HEK293 (cell line): ENCODE measurements around the gene MKLN1.
A peak's percentile ranks its signal among the peaks of the same experiment; 100 is the strongest.

Experiments used
- CTCF ChIA-PET: fragments of 350-600 bp; formaldehyde crosslinking; extraction: SDS; loops from one replicate; lab custom pipeline; 2021; ENCODE audit warnings: antibody characterized with exemption; lab: Yijun Ruan, JAX
- POLR2A ChIA-PET: fragments of 300-600 bp; formaldehyde crosslinking; extraction: SDS; loops from one replicate; lab custom pipeline; 2020; ENCODE audit warnings: antibody characterized with exemption, inconsistent platforms; lab: Yijun Ruan, JAX
- H3K27ac ChIP-seq: fragments of 200-500 bp; sonication (Bioruptor generic); 2 replicates; pipeline ENCODE4 v1.5.1; 2014; ENCODE audit warnings: low read depth, low read length, control low read depth, inconsistent platforms; ENCODE audit errors: extremely low read depth
- H3K36me3 ChIP-seq, 2 experiments: fragments of 200-500 bp in 1 of 2; sonication (Bioruptor generic) in 1 of 2; 1 replicate in 1 of 2; 2 replicates in 1 of 2; pipeline ENCODE4 v1.5.1; 2014 to 2017; ENCODE audit warnings: inconsistent platforms in 2 of 2, low read length in 2 of 2; ENCODE audit not compliant: control insufficient read depth in 2 of 2, insufficient read depth in 1 of 2
- H3K4me1 ChIP-seq: fragments of 200-500 bp; sonication (Bioruptor generic); 2 replicates; pipeline ENCODE4 v1.5.1; 2014; ENCODE audit warnings: mild to moderate bottlenecking, low read length, inconsistent platforms; ENCODE audit not compliant: control insufficient read depth, insufficient read depth
- H3K4me3 ChIP-seq: 2 replicates; pipeline ENCODE4 v1.5.1; 2011; ENCODE audit warnings: low read depth, mild to moderate bottlenecking, control low read depth, low read length, moderate library complexity
- H3K9me3 ChIP-seq: fragments of 200-500 bp; sonication (Bioruptor generic); 2 replicates; pipeline ENCODE4 v1.5.1; 2014; ENCODE audit warnings: low read depth, low read length, inconsistent platforms; ENCODE audit not compliant: control insufficient read depth, insufficient read depth
- GLI4 ChIP-seq: fragments of 450-650 bp; formaldehyde crosslinking; IDR thresholded peaks from 2 replicates; pipeline ENCODE4 v1.5.1; 2016; ENCODE audit warnings: missing biosample characterization, missing genetic modification characterization
- GLIS1 ChIP-seq: fragments of 450-650 bp; formaldehyde crosslinking; IDR thresholded peaks from 2 replicates; pipeline ENCODE4 v1.5.1; 2016; ENCODE audit warnings: missing biosample characterization, missing genetic modification characterization
- HOXC10 ChIP-seq: sonication (generic); formaldehyde crosslinking; IDR thresholded peaks from 2 replicates; pipeline ENCODE4 v1.8.1; 2023; ENCODE audit warnings: mild to moderate bottlenecking, missing genetic modification reagents
- KLF1 ChIP-seq: fragments of 450-650 bp; formaldehyde crosslinking; IDR thresholded peaks from 2 replicates; pipeline ENCODE4 v1.5.1; 2016; ENCODE audit warnings: missing biosample characterization, missing genetic modification characterization
- PRDM1 ChIP-seq: fragments of 450-650 bp; formaldehyde crosslinking; IDR thresholded peaks from 2 replicates; pipeline ENCODE4; 2016; ENCODE audit warnings: missing biosample characterization, missing genetic modification characterization
- SP3 ChIP-seq: fragments of 450-650 bp; formaldehyde crosslinking; IDR thresholded peaks from 2 replicates; pipeline ENCODE4 v1.5.1; 2016; ENCODE audit warnings: missing biosample characterization, missing genetic modification characterization
- ZBTB10 ChIP-seq: fragments of 450-650 bp; formaldehyde crosslinking; IDR thresholded peaks from 2 replicates; pipeline ENCODE4 v1.5.1; 2016; ENCODE audit warnings: missing biosample characterization, missing genetic modification characterization
- ZNF132 ChIP-seq: fragments of 450-650 bp; formaldehyde crosslinking; IDR thresholded peaks from 2 replicates; pipeline ENCODE4 v1.5.1; 2017; ENCODE audit warnings: missing biosample characterization, missing genetic modification characterization, borderline replicate concordance
- ZNF223 ChIP-seq: fragments of 450-650 bp; formaldehyde crosslinking; IDR thresholded peaks from 2 replicates; pipeline ENCODE4 v1.5.1; 2016; ENCODE audit warnings: missing biosample characterization, missing genetic modification characterization
- ZNF350 ChIP-seq: fragments of 450-650 bp; formaldehyde crosslinking; IDR thresholded peaks from 2 replicates; pipeline ENCODE4 v1.5.0; 2017; ENCODE audit warnings: missing biosample characterization, mild to moderate bottlenecking, missing genetic modification characterization
- ZNF473 ChIP-seq: fragments of 450-650 bp; formaldehyde crosslinking; IDR thresholded peaks from 2 replicates; pipeline ENCODE4 v1.5.1; 2017; ENCODE audit warnings: missing biosample characterization, missing genetic modification characterization
- ZNF48 ChIP-seq: fragments of 450-650 bp; formaldehyde crosslinking; IDR thresholded peaks from 2 replicates; pipeline ENCODE4 v1.5.1; 2016; ENCODE audit warnings: missing biosample characterization, missing genetic modification characterization
- ZNF513 ChIP-seq: fragments of 450-650 bp; IDR thresholded peaks from 2 replicates; pipeline ENCODE4 v1.5.1; 2018; ENCODE audit warnings: missing biosample characterization, missing genetic modification characterization
- ZNF521 ChIP-seq: fragments of 450-650 bp; formaldehyde crosslinking; IDR thresholded peaks from 2 replicates; pipeline ENCODE4 v1.5.1; 2017; ENCODE audit warnings: missing biosample characterization, mild to moderate bottlenecking, missing genetic modification characterization
- ZNF548 ChIP-seq: fragments of 450-650 bp; formaldehyde crosslinking; IDR thresholded peaks from 2 replicates; pipeline ENCODE4 v1.5.1; 2016; ENCODE audit warnings: missing biosample characterization, missing genetic modification characterization
- ZNF580 ChIP-seq: fragments of 450-650 bp; formaldehyde crosslinking; IDR thresholded peaks from 2 replicates; pipeline ENCODE4 v1.5.1; 2016; ENCODE audit warnings: missing biosample characterization, missing genetic modification characterization
- ZNF623 ChIP-seq: fragments of 450-650 bp; formaldehyde crosslinking; IDR thresholded peaks from 2 replicates; pipeline ENCODE4 v1.5.1; 2016; ENCODE audit warnings: missing biosample characterization, missing genetic modification characterization
- ZNF768 ChIP-seq: fragments of 450-650 bp; formaldehyde crosslinking; IDR thresholded peaks from 2 replicates; pipeline ENCODE4 v1.5.1; 2018; ENCODE audit warnings: missing biosample characterization, mild to moderate bottlenecking, missing genetic modification characterization
- ZNF785 ChIP-seq: fragments of 450-650 bp; formaldehyde crosslinking; IDR thresholded peaks from 2 replicates; pipeline ENCODE4 v1.5.1; 2016; ENCODE audit warnings: missing biosample characterization, missing genetic modification characterization
- ZNF843 ChIP-seq: fragments of 450-650 bp; formaldehyde crosslinking; IDR thresholded peaks from 2 replicates; pipeline ENCODE4 v1.5.1; 2016; ENCODE audit warnings: missing biosample characterization, missing genetic modification characterization
- ZSCAN4 ChIP-seq: fragments of 450-650 bp; formaldehyde crosslinking; IDR thresholded peaks from 2 replicates; pipeline ENCODE4 v1.5.1; 2017; ENCODE audit warnings: missing biosample characterization, missing genetic modification characterization
- TF ChIP-seq, protein P1 (sequence below): fragments of 450-650 bp; formaldehyde crosslinking; IDR thresholded peaks from 2 replicates; pipeline ENCODE4 v1.5.1; 2017; ENCODE audit warnings: missing biosample characterization, missing genetic modification characterization
- TF ChIP-seq, protein P2 (sequence below): fragments of 450-650 bp; formaldehyde crosslinking; IDR thresholded peaks from 2 replicates; pipeline ENCODE4 v1.5.1; 2016; ENCODE audit warnings: missing biosample characterization, missing genetic modification characterization

Gene MKLN1

GRCh38 chr7:131444683-131445082 is 117.0 kb downstream of the MKLN1 start:
- CTCF ChIA-PET, result interaction anchor here (0.6 kb wide), 1 partner anchor 618 kb away, joined by 3 read pairs; no protein-coding TSS in a partner anchor

DNA sequence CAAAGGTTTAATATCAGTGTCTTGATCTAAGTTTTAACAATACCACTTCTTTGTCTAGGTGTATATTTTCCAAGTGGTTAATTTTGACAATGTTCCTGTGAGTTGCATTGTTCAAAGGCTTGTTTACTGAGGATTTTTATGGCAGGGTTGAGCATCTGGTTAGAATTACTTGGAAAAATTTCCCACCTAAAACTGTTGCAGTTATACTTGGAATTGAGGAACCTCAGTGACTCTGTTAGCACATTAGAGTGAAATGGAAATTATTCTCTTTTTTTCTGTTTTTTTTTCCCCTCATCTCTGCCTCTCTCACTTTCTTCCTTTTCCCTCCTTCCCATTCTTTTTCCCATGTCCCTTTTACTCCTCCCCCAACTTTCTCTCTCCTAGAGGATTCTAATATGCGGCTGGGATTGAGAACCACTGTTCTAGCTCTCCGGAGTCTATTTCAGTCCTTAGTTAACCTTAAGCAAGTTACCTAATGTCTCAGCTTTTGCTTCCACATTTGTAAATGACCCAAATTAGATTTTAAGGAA is 121.8 kb downstream of the MKLN1 start:
- POLR2A ChIA-PET, result no interaction called here
- H3K4me3 ChIP-seq, result no peak overlapping the region
- TF ChIP-seq ZNF473 (tag by site-specific recombination) (no peak), ZNF843 (tag by site-specific recombination) (no peak), ZNF350 (tag by site-specific recombination) (no peak), PRDM1 (tag by site-specific recombination) (peak; percentile 95), GLI4 (tag by site-specific recombination) (no peak)
- TF ChIP-seq, all 188 proteins: peak for 1
- H3K27ac ChIP-seq, result no peak overlapping the region
- H3K4me1 ChIP-seq, result no peaks in the 10 kb centered on the region
- H3K9me3 ChIP-seq, result no peaks in the 10 kb centered on the region
- H3K36me3 ChIP-seq, result peaks cover 0 to 12% of the 10 kb centered on the region in 2 experiments; a peak in 2 of 3 replicates
- CTCF ChIA-PET, result no interaction called here

More at GRCh38 chr7:131444683-131445082, 117.0 kb downstream of the MKLN1 start:
- no peak for TF ChIP-seq ZNF623 (tag by site-specific recombination)
- TF ChIP-seq, protein P1, sequence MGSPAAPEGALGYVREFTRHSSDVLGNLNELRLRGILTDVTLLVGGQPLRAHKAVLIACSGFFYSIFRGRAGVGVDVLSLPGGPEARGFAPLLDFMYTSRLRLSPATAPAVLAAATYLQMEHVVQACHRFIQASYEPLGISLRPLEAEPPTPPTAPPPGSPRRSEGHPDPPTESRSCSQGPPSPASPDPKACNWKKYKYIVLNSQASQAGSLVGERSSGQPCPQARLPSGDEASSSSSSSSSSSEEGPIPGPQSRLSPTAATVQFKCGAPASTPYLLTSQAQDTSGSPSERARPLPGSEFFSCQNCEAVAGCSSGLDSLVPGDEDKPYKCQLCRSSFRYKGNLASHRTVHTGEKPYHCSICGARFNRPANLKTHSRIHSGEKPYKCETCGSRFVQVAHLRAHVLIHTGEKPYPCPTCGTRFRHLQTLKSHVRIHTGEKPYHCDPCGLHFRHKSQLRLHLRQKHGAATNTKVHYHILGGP, result no peak
- TF ChIP-seq HOXC10, result no peak
- no peak for TF ChIP-seq ZNF513
- no peak for TF ChIP-seq ZNF768 (tag by site-specific recombination)
- no peak for TF ChIP-seq KLF1
- no peak for TF ChIP-seq ZNF223 (tag by site-specific recombination)
- TF ChIP-seq ZNF548 (tag by site-specific recombination), result no peak
- no peak for TF ChIP-seq ZNF580
- no peak overlapping the region for H3K27ac ChIP-seq
- H3K36me3 ChIP-seq, result peaks cover 0 to 18% of the 10 kb centered on the region in 2 experiments; a peak in 2 of 3 replicates
- H3K4me3 ChIP-seq, result no peak overlapping the region
- POLR2A ChIA-PET, result no interaction called here
- H3K4me1 ChIP-seq, result no peaks in the 10 kb centered on the region
- no peaks in the 10 kb centered on the region for H3K9me3 ChIP-seq

GRCh38 chr7:131454498-131454897 is 126.8 kb downstream of the MKLN1 start:
- CTCF ChIA-PET, result no interaction called here
- no peak overlapping the region for H3K27ac ChIP-seq
- no peak for TF ChIP-seq ZNF785 (tag by site-specific recombination)
- TF ChIP-seq ZNF521 (tag by site-specific recombination), result no peak
- no peak for TF ChIP-seq ZSCAN4 (tag by site-specific recombination)
- TF ChIP-seq ZNF548 (tag by site-specific recombination), result no peak
- TF ChIP-seq GLIS1 (tag by site-specific recombination), result no peak
- TF ChIP-seq ZBTB10, result no peak
- no peak for TF ChIP-seq HOXC10
- TF ChIP-seq, protein P2, sequence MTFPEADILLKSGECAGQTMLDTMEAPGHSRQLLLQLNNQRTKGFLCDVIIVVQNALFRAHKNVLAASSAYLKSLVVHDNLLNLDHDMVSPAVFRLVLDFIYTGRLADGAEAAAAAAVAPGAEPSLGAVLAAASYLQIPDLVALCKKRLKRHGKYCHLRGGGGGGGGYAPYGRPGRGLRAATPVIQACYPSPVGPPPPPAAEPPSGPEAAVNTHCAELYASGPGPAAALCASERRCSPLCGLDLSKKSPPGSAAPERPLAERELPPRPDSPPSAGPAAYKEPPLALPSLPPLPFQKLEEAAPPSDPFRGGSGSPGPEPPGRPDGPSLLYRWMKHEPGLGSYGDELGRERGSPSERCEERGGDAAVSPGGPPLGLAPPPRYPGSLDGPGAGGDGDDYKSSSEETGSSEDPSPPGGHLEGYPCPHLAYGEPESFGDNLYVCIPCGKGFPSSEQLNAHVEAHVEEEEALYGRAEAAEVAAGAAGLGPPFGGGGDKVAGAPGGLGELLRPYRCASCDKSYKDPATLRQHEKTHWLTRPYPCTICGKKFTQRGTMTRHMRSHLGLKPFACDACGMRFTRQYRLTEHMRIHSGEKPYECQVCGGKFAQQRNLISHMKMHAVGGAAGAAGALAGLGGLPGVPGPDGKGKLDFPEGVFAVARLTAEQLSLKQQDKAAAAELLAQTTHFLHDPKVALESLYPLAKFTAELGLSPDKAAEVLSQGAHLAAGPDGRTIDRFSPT (tag by site-specific recombination), result no peak
- no peak for TF ChIP-seq KLF1
- no peak for TF ChIP-seq ZNF132 (tag by site-specific recombination)
- TF ChIP-seq SP3 (tag by site-specific recombination), result no peak
- TF ChIP-seq ZNF48 (tag by site-specific recombination), result no peak

More at GRCh38 chr7:131454498-131454897, 126.8 kb downstream of the MKLN1 start:
- Histone ChIP-seq H3K36me3 (peaks cover 0 to 7% of the 10 kb centered on the region in 2 experiments; a peak in 2 of 3 replicates), H3K4me1 (no peaks in the 10 kb centered on the region), H3K9me3 (no peaks in the 10 kb centered on the region), H3K4me3 (no peak overlapping the region)
- POLR2A ChIA-PET, result no interaction called here
